ENCODE data around the gene HSPBAP1. TPM values are rescaled to one million over a fixed set of nuclear protein-coding genes. Genes with fewer than 3 reads are reported as not detected.
A peak's percentile ranks its signal among the peaks of the same experiment; 100 is the strongest.

The HSPBAP1 gene
- total and polyA plus RNA-seq, 9 of the 15 experiments (the other 6 are each of a cell fraction or from before 2014, with no cell fraction given), result 2.1 to 4.5 (median 3.4) TPM

DNA sequence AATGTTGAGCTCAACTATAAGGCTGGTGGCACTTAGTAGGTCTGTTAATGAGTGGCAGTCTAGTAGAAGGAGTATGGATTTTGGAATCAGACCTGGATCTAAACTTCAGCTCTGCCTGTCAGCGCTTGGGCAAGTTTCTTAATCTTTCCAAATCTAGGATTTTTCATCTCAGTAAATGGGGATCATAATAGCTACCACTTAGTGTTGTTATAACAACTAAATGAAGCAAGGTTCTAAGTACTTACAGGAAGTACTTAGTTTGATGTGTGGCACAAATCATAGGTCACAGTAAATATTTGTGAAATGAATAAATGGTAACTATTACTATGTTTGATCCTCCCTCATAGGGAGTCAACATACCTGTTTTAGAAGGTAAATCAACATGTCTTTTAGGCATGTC, 32.6 kb upstream of the HSPBAP1 start:
- TF ChIP-seq, protein P1, sequence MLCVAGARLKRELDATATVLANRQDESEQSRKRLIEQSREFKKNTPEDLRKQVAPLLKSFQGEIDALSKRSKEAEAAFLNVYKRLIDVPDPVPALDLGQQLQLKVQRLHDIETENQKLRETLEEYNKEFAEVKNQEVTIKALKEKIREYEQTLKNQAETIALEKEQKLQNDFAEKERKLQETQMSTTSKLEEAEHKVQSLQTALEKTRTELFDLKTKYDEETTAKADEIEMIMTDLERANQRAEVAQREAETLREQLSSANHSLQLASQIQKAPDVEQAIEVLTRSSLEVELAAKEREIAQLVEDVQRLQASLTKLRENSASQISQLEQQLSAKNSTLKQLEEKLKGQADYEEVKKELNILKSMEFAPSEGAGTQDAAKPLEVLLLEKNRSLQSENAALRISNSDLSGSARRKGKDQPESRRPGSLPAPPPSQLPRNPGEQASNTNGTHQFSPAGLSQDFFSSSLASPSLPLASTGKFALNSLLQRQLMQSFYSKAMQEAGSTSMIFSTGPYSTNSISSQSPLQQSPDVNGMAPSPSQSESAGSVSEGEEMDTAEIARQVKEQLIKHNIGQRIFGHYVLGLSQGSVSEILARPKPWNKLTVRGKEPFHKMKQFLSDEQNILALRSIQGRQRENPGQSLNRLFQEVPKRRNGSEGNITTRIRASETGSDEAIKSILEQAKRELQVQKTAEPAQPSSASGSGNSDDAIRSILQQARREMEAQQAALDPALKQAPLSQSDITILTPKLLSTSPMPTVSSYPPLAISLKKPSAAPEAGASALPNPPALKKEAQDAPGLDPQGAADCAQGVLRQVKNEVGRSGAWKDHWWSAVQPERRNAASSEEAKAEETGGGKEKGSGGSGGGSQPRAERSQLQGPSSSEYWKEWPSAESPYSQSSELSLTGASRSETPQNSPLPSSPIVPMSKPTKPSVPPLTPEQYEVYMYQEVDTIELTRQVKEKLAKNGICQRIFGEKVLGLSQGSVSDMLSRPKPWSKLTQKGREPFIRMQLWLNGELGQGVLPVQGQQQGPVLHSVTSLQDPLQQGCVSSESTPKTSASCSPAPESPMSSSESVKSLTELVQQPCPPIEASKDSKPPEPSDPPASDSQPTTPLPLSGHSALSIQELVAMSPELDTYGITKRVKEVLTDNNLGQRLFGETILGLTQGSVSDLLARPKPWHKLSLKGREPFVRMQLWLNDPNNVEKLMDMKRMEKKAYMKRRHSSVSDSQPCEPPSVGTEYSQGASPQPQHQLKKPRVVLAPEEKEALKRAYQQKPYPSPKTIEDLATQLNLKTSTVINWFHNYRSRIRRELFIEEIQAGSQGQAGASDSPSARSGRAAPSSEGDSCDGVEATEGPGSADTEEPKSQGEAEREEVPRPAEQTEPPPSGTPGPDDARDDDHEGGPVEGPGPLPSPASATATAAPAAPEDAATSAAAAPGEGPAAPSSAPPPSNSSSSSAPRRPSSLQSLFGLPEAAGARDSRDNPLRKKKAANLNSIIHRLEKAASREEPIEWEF (CRISPR knock-in tag; IDR thresholded peaks at IDR 0.05), result no peak
- TF ChIP-seq CTBP1 (IDR thresholded peaks at IDR 0.05; ENCODE audit: borderline replicate concordance) (no peak), POLR3G (IDR thresholded peaks at IDR 0.05; ENCODE audit: extremely low read depth, insufficient read length, insufficient replicate concordance) (no peak), ZKSCAN1 (IDR thresholded peaks at IDR 0.05; ENCODE audit: low read depth, low read length) (0 out of 2 replicates have a peak, but pooled peaks have one; percentile 39)
- ChIA-PET CTCF (ENCODE audit: low intra/inter-chr PET ratio) (no interaction called here), POLR2A (interaction anchor here (0.6 kb wide), 1 partner anchor 498 kb away, joined by 3 read pairs; no protein-coding TSS in a partner anchor)
- H3K9ac ChIP-seq (ENCODE audit: insufficient read depth in 1 of 2, low read depth in 2 of 2, low read length in 2 of 2), result no peak overlapping the region
- H4K20me1 ChIP-seq (replicated peaks; ENCODE audit: control insufficient read depth, insufficient read depth, low read length), result no peaks in the 10 kb centered on the region
- ATAC-seq, result no peak
- in situ Hi-C loops (cut with MboI) (no loop called here), intact Hi-C loops (cut with micrococcal nuclease) (no loop called here)
- no TSS peak for BruUV-seq (replicated peaks)
- no peaks in the 10 kb centered on the region for H3K9me1 ChIP-seq (ENCODE audit: control insufficient read depth, insufficient read depth, low read length)
- H3K27ac ChIP-seq (ENCODE audit: extremely low read depth, low read depth, low read length), result no peak overlapping the region
- H3K79me2 ChIP-seq (ENCODE audit: control insufficient read depth, insufficient read depth, low read length), result no peaks in the 10 kb centered on the region
- no peaks in the 10 kb centered on the region for H3K36me3 ChIP-seq (ENCODE audit: control insufficient read depth, insufficient read depth, low read length)
- WGBS (ENCODE audit: insufficient coverage, low coverage, missing lambda C conversion rate), result 17% methylated on average over 1 of the region's 1 CpG
- no peak for DNase-seq (ENCODE audit: extremely low read depth in 1 of 4, low spot score in 3 of 4)
- H3K27me3 ChIP-seq (ENCODE audit: control insufficient read depth in 2 of 2, insufficient read depth in 2 of 2, low read length in 2 of 2), result no peaks in the 10 kb centered on the region
- H2AFZ ChIP-seq (ENCODE audit: low read depth, low read length), result no peak overlapping the region
- no peak for FAIRE-seq
- no peak overlapping the region for H3K4me2 ChIP-seq (ENCODE audit: insufficient read depth, low read length)
- H3K4me3 ChIP-seq, result no peak overlapping the region
- no peaks in the 10 kb centered on the region for H3K9me3 ChIP-seq (replicated peaks; ENCODE audit: control insufficient read depth, insufficient read depth, low read depth, low read length)
- H3K4me1 ChIP-seq (replicated peaks in 1 of 2; ENCODE audit: control insufficient read depth in 2 of 2, insufficient read depth in 2 of 2, low read length in 2 of 2), result no peaks in the 10 kb centered on the region; a peak in 1 of 5 replicates
